Activated CD4-positive, alpha-beta memory T cell treated with anti-CD3 and anti-CD28 coated beads, Interleukin-2, amount 10 ng/mL, durations not matched to agents 7 days and 5 days (primary cell): ENCODE data around the gene COL18A1. TPM values are rescaled to one million over a fixed set of nuclear protein-coding genes. Genes with fewer than 3 reads are reported as not detected.

Source experiments
- CTCF ChIA-PET: fragments of 350-600 bp; sonication (Branson Sonifier 250); formaldehyde crosslinking; loops from one replicate; lab custom pipeline; 2021; ENCODE audit warnings: antibody characterized with exemption, inconsistent platforms; lab: Charles Lee
- POLR2A ChIA-PET: fragments of 350-600 bp; sonication (Branson Sonifier 250); formaldehyde crosslinking; loops from one replicate; lab custom pipeline; 2021; ENCODE audit warnings: antibody characterized with exemption; lab: Charles Lee
- DNase-seq: peaks from one replicate; pipeline ENCODE4 v3.0.0-alpha.2; 2020
- H3K27ac Mint-ChIP-seq: one replicate; pipeline ENCODE4 v1.8.0; 2021; ENCODE audit warnings: mild to moderate bottlenecking, mixed read lengths
- H3K27me3 Mint-ChIP-seq: one replicate; pipeline ENCODE4 v1.8.0; 2021; ENCODE audit warnings: mixed read lengths
- H3K36me3 Mint-ChIP-seq: one replicate; pipeline ENCODE4 v1.8.0; 2021; ENCODE audit warnings: low read depth, mixed read lengths
- H3K4me1 Mint-ChIP-seq: one replicate; pipeline ENCODE4 v1.8.0; 2021; ENCODE audit warnings: mixed read lengths
- H3K4me3 Mint-ChIP-seq: one replicate; pipeline ENCODE4 v1.8.0; 2021; ENCODE audit warnings: mild to moderate bottlenecking, mixed read lengths
- H3K9me3 Mint-ChIP-seq: one replicate; pipeline ENCODE4 v1.8.0; 2021; ENCODE audit warnings: mixed read lengths
- total RNA-seq, 2 experiments: library from RNA; stranded (reverse); gene quantifications; one replicate each; pipeline ENCODE4 v1.2.3, GENCODE V29; 2021

Gene COL18A1
- total RNA-seq, 2 experiments from 2014 or later: 2.2 to 3.9 TPM

DNA sequence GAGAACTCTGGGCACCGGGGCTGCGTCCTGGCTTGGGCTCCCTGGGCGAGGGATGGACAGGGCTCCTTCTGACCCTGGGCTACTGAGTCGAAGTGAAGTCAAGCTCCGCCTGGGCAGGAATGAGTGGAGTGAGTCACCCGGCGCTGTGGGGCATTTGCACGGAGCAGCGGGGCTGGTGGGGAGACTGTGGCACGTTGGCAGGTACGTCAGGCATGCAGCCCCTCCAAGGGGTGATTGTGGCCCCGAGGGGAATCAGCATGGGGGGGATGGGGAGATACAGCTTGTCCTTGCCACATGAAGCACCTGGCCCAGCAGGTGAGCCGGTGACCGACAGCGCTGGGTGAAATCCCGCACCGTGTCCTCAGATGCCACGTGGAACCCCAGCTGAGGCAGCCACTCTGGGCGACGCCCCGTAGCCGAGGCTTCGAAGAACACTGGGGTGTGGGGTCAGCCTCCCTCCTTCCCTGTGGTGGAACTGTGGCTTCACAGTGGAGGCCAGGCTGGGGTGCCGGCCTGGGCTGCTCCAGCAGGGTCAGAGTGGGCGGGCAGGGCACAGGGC is 62.3 kb downstream of the COL18A1 start:
- Mint-ChIP-seq H3K36me3 (no peaks in the 10 kb centered on the region), H3K27me3 (peaks cover 9% of the 10 kb centered on the region), H3K27ac (no peak overlapping the region), H3K4me3 (no peak overlapping the region), H3K4me1 (peaks cover 6% of the 10 kb centered on the region), H3K9me3 (no peaks in the 10 kb centered on the region)
- CTCF ChIA-PET: no interaction called here
- no peak for DNase-seq
- POLR2A ChIA-PET: no interaction called here

DNA sequence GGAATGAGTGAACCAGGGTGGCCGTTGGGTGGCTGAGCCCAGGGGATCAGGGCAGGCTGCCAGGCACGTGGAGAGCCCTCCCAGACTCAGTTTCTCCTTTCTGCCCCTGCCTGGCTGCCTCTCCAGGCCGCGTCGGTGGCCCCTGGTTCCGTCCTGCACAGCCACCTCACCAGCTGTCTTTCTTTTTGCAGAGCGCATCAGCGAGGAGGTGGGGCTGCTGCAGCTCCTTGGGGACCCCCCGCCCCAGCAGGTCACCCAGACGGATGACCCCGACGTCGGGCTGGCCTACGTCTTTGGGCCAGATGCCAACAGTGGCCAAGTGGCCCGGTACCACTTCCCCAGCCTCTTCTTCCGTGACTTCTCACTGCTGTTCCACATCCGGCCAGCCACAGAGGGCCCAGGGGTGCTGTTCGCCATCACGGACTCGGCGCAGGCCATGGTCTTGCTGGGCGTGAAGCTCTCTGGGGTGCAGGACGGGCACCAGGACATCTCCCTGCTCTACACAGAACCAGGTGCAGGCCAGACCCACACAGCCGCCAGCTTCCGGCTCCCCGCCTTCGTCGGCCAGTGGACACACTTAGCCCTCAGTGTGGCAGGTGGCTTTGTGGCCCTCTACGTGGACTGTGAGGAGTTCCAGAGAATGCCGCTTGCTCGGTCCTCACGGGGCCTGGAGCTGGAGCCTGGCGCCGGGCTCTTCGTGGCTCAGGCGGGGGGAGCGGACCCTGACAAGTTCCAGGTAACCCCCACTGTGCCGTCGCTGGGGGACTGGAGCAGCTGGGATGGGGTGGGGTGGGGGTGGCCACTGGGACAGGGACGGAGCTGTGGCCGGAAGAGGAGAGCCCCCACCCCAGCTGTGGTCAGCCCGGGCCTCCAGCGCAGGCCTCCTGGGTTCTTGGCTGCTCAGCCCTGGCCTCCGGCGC is 63.3 kb downstream of the COL18A1 start:
- Mint-ChIP-seq H3K4me3 (no peak overlapping the region), H3K27ac (no peak overlapping the region), H3K9me3 (no peaks in the 10 kb centered on the region), H3K4me1 (peaks cover 6% of the 10 kb centered on the region), H3K36me3 (no peaks in the 10 kb centered on the region), H3K27me3 (peaks cover 3% of the 10 kb centered on the region)
- CTCF ChIA-PET: interaction anchor here (1.7 kb wide), 1 partner anchor 10 kb away, joined by 4 read pairs; no protein-coding TSS in a partner anchor
- POLR2A ChIA-PET: no interaction called here
- no peak for DNase-seq

DNA sequence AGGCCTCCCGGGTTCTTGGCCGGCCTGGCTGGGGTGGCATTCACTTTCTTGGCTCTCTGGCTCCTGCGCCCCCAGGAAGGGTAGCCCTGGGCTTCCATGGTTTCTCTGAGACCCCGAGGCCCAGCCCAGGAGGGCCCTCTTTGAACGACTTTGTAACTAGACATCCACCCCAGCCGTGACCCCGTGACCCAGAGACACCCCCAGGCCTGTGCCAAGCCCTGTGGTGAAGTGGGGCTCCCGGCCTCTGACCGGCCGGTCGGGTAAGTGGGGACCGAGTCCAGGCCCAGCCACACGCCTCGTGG is 64.0 kb downstream of the COL18A1 start:
- no peak for DNase-seq
- CTCF ChIA-PET: interaction anchor here (1.7 kb wide), 1 partner anchor 9 kb away, joined by 4 read pairs; no protein-coding TSS in a partner anchor

GRCh38 chr21:45469273-45470086 is 64.5 kb downstream of the COL18A1 start:
- Mint-ChIP-seq H3K27ac (no peak overlapping the region), H3K9me3 (peaks cover 4% of the 10 kb centered on the region), H3K4me3 (no peak overlapping the region), H3K36me3 (no peaks in the 10 kb centered on the region), H3K27me3 (peaks cover 3% of the 10 kb centered on the region), H3K4me1 (peaks cover 6% of the 10 kb centered on the region)
- POLR2A ChIA-PET: no interaction called here
- DNase-seq: no peak
- CTCF ChIA-PET: interaction anchor here (1.1 to 1.7 kb wide), 2 partner anchors 9 to 182 kb away, joined by 3 to 4 read pairs; partner anchors contain the start of gene POFUT2

More for the DNA sequence above, 64.0 kb downstream of the COL18A1 start:
- Mint-ChIP-seq H3K9me3 (no peaks in the 10 kb centered on the region), H3K4me3 (no peak overlapping the region), H3K27ac (no peak overlapping the region), H3K27me3 (peaks cover 3% of the 10 kb centered on the region), H3K36me3 (no peaks in the 10 kb centered on the region), H3K4me1 (peaks cover 6% of the 10 kb centered on the region)
- POLR2A ChIA-PET: no interaction called here

DNA sequence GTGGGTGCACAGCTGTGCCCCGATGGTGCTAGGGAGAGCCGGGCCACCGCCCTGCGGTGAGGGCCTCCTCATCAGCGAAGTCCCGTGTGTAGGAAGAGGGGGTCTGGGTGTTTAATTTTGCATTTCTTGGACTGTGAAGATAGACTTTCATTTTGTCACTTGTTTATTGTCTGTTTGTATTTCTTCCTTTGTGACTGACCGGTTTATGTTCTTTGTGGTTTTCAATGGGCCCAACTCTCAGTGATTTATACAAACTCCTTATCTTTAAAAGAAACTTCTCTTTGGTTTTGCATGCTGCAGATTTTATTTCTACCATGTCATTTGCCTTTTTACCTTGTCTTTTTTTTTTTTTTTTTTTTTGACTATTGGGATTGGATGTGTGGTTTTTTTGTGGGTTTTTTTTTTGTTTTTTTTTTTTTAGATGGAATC is 65.1 kb downstream of the COL18A1 start:
- no peak overlapping the region for H3K27ac Mint-ChIP-seq
- H3K9me3 Mint-ChIP-seq: peaks cover 4% of the 10 kb centered on the region
- peaks cover under 1% of the 10 kb centered on the region for H3K27me3 Mint-ChIP-seq
- peaks cover 6% of the 10 kb centered on the region for H3K4me1 Mint-ChIP-seq
- ChIA-PET POLR2A (no interaction called here), CTCF (interaction anchor here (0.8 to 1.7 kb wide), 3 partner anchors 8 to 182 kb away, joined by 3 to 4 read pairs (median 4); partner anchors contain the start of gene POFUT2)
- no peak for DNase-seq
- H3K4me3 Mint-ChIP-seq: no peak overlapping the region
- H3K36me3 Mint-ChIP-seq: no peaks in the 10 kb centered on the region

DNA sequence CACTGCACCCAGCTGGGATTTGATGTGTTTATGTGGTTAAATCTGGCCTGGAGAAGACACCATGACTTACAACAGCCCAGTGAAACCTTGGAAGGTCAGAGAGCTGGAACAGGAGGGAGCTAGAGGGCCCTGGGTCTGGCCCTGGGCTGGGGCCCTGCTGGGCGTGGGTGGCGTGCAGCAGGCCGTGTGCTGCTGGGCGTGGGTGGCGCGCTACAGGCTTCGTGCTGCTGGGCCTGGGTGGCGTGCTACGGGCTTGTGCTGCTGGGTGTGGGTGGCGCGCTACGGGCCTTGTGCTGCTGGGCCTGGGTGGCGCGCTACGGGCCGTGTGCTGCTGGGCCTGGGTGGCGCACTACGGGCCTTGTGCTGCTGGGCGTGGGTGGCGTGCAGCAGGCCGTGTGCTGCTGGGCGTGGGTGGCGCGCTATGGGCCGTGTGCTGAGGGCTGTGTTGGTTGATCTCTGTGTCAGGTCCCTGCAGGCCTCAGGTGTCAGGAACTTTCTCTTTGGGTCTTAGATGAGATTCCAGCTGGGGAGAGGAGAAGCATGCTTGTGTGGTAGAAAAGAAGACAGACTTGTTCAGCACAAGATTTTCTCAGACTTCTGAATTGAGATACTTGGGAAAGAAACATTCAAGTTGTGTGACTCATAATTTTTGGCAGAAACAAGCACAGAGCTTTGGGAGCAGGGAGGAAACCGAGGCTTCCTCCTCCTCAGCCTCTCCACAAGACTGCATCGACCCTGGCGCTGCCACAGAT is 66.0 kb downstream of the COL18A1 start:
- H3K27ac Mint-ChIP-seq: no peak overlapping the region
- POLR2A ChIA-PET: no interaction called here
- no peak overlapping the region for H3K4me3 Mint-ChIP-seq
- peaks cover 6% of the 10 kb centered on the region for H3K4me1 Mint-ChIP-seq
- H3K36me3 Mint-ChIP-seq: no peaks in the 10 kb centered on the region
- no peaks in the 10 kb centered on the region for H3K27me3 Mint-ChIP-seq
- CTCF ChIA-PET: interaction anchor here (0.6 to 1.1 kb wide), 3 partner anchors 9 to 183 kb away, joined by 3 to 4 read pairs (median 3); partner anchors contain the start of gene POFUT2
- DNase-seq: no peak
- H3K9me3 Mint-ChIP-seq: peaks cover 4% of the 10 kb centered on the region

- ChIA-PET CTCF (interaction anchor here (0.6 kb wide), 1 partner anchor 9 kb away, joined by 3 read pairs; no protein-coding TSS in a partner anchor), POLR2A (no interaction called here)
- Mint-ChIP-seq H3K36me3 (no peaks in the 10 kb centered on the region), H3K9me3 (peaks cover 4% of the 10 kb centered on the region), H3K27me3 (peaks cover 2% of the 10 kb centered on the region), H3K4me3 (no peak overlapping the region), H3K4me1 (peaks cover 10% of the 10 kb centered on the region), H3K27ac (no peak overlapping the region)
- no peak for DNase-seq
Observed at GRCh38 chr21:45471525-45472221, 66.7 kb downstream of the COL18A1 start.

DNA sequence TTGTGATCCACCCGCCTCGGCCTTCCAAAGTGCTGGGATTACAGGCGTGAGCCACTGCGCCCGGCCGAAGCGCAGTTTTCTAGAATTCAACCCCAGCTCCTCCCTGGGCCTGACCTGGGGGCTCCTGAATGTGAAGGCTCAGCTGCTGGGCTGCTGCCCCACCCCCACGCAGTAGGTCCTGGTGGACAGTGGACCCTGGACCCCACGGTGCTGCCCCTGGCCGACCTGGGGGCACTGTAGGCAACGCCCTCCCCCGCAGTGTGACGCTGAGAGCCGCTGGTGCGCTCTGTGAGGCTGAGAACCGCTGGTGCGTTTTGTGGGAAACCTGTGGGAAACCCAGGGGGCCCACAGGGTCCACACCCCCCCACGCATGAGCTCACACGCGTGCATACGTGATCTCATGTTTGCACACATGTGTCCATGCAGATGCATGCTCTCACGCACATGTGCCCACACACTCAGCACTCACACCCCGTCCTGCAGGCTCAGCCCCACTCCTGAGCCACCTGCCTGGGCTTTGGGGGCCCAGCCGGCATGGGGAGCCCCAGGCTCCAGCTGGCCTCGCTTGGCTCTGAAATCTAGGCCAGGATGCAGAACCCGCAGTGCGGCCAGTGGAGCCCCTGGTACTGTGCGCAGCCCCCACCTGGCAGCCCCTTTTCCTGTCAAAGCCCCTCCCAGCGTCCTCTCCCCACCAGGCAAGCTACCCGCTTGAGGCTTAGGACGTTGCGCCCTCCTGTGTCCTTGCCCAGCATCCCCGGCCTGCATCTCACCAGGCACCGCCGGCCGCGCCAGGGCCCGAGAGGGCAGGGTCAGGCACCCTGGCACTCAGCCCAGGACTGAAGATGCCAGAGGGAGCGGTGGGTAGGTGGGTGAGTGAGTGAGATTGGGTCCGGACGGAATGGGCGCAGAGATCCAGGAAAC is 67.7 kb downstream of the COL18A1 start:
- H3K9me3 Mint-ChIP-seq: peaks cover 4% of the 10 kb centered on the region
- H3K27me3 Mint-ChIP-seq: peaks cover 3% of the 10 kb centered on the region
- H3K4me3 Mint-ChIP-seq: no peak overlapping the region
- H3K36me3 Mint-ChIP-seq: no peaks in the 10 kb centered on the region
- peaks cover 12% of the 10 kb centered on the region for H3K4me1 Mint-ChIP-seq
- ChIA-PET CTCF (no interaction called here), POLR2A (no interaction called here)
- DNase-seq: no peak
- H3K27ac Mint-ChIP-seq: no peak overlapping the region

- POLR2A ChIA-PET: no interaction called here
- no peak for DNase-seq
- Mint-ChIP-seq H3K36me3 (no peaks in the 10 kb centered on the region), H3K27ac (no peak overlapping the region), H3K27me3 (peaks cover 3% of the 10 kb centered on the region), H3K9me3 (peaks cover 4% of the 10 kb centered on the region), H3K4me3 (no peak overlapping the region), H3K4me1 (peaks cover 21% of the 10 kb centered on the region)
- CTCF ChIA-PET: no interaction called here
Observed at GRCh38 chr21:45473496-45474322, 68.7 kb downstream of the COL18A1 start.

DNA sequence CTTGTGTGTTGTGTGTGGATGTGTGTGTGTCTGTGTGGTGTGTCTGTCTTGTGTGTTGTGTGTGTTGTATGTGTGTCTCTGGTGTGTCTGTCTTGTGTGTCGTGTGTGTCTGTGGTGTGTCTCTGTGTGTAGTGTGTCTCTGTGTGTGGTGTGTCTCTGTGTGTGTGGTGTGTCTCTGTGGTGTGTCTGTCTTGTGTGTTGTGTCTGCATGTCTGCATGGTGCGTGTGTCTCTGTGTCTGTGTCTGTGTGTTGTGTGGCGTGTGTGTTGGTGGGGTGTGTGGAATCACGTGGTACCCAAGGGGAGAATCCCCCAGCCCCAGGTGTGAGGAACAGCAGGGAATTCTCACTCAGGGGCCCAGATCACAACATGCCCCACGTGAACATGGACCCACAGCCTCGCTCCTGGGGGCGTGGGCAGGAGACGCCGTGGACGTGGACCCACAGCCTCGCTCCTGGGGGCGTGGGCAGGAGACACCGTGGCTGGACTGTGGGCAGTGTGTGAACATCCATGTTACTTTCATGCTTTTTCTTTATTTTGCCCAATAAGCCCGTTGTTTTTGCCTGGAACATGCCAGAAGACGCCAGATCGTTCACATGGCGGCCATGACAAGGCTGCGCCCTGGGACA is 69.5 kb downstream of the COL18A1 start:
- H3K36me3 Mint-ChIP-seq: no peaks in the 10 kb centered on the region
- ChIA-PET POLR2A (no interaction called here), CTCF (no interaction called here)
- H3K4me3 Mint-ChIP-seq: no peak overlapping the region
- DNase-seq: no peak
- H3K9me3 Mint-ChIP-seq: peaks cover 4% of the 10 kb centered on the region
- no peak overlapping the region for H3K27ac Mint-ChIP-seq
- H3K4me1 Mint-ChIP-seq: peaks cover 28% of the 10 kb centered on the region
- peaks cover 3% of the 10 kb centered on the region for H3K27me3 Mint-ChIP-seq
